BE2C (cell line): ENCODE measurements around the gene VWF.
"Not testable (repeated sequence)": the region's sequence is repeated elsewhere in the genome, so short reads cannot be mapped to it uniquely, and the experiment has no call there.

ENCODE experiments used
- DNase-seq: peaks from one replicate; pipeline ENCODE4 v3.0.0-alpha.2; 2020
- H3K27me3 ChIP-seq: fragments of 250-450 bp; sonication (Bioruptor Pico); 2 replicates; pipeline ENCODE4 v1.5.1; 2020; ENCODE audit warnings: mild to moderate bottlenecking
- H3K36me3 ChIP-seq: fragments of 250-450 bp; sonication (Bioruptor Pico); 2 replicates; pipeline ENCODE4 v1.5.1; 2020; ENCODE audit warnings: mild to moderate bottlenecking
- H3K4me1 ChIP-seq: fragments of 250-450 bp; sonication (Bioruptor Pico); 2 replicates; pipeline ENCODE4 v1.5.1; 2020
- H3K4me3 ChIP-seq: 2 replicates; pipeline ENCODE4 v1.5.1; 2011; ENCODE audit warnings: low read depth, low read length
- H3K9me3 ChIP-seq: fragments of 250-450 bp; sonication (Bioruptor Pico); 2 replicates; pipeline ENCODE4 v1.5.1; 2020
- CTCF ChIP-seq: IDR thresholded peaks from 2 replicates; pipeline ENCODE4 v1.5.1; 2012; ENCODE audit warnings: mild to moderate bottlenecking, low read depth, low read length

VWF gene

GRCh38 chr12:6158749-6159148 lies 34.3 kb upstream of the VWF start:
- H3K27me3 ChIP-seq, result no peaks in the 10 kb centered on the region
- DNase-seq, result no peak
- H3K9me3 ChIP-seq, result no peaks in the 10 kb centered on the region
- H3K36me3 ChIP-seq, result no peaks in the 10 kb centered on the region
- H3K4me3 ChIP-seq, result no peak overlapping the region
- peaks cover 6% of the 10 kb centered on the region; the same call in 1 of the 2 replicates for H3K4me1 ChIP-seq
- no peak for TF ChIP-seq CTCF

GRCh38 chr12:6158255-6158654 lies 33.8 kb upstream of the VWF start:
- peaks cover 6% of the 10 kb centered on the region; the same call in 1 of the 2 replicates for H3K4me1 ChIP-seq
- no peaks in the 10 kb centered on the region for H3K36me3 ChIP-seq
- no peaks in the 10 kb centered on the region for H3K27me3 ChIP-seq
- no peak for TF ChIP-seq CTCF
- DNase-seq, result no peak
- no peaks in the 10 kb centered on the region for H3K9me3 ChIP-seq
- H3K4me3 ChIP-seq, result no peak overlapping the region

GRCh38 chr12:6157482-6157881 lies 33.0 kb upstream of the VWF start:
- H3K4me3 ChIP-seq, result no peak overlapping the region
- TF ChIP-seq CTCF, result no peak
- peaks cover 6% of the 10 kb centered on the region; the same call in 1 of the 2 replicates for H3K4me1 ChIP-seq
- no peak for DNase-seq
- H3K36me3 ChIP-seq, result no peaks in the 10 kb centered on the region
- H3K27me3 ChIP-seq, result no peaks in the 10 kb centered on the region
- no peaks in the 10 kb centered on the region for H3K9me3 ChIP-seq

GRCh38 chr12:6154730-6155459 lies 30.4 kb upstream of the VWF start:
- H3K9me3 ChIP-seq, result no peaks in the 10 kb centered on the region
- H3K4me3 ChIP-seq, result no peak overlapping the region
- TF ChIP-seq CTCF, result no peak
- peak; percentile 88 for DNase-seq
- no peaks in the 10 kb centered on the region for H3K27me3 ChIP-seq
- no peaks in the 10 kb centered on the region for H3K36me3 ChIP-seq
- peaks cover 6% of the 10 kb centered on the region; the same call in 1 of the 2 replicates for H3K4me1 ChIP-seq

- H3K36me3 ChIP-seq, H3K4me1 ChIP-seq, DNase-seq, H3K9me3 ChIP-seq, H3K4me3 ChIP-seq, H3K27me3 ChIP-seq: not testable (repeated sequence)
Observed at GRCh38 chr12:6148722-6149121, 24.3 kb upstream of the VWF start.

GRCh38 chr12:6148061-6148460 lies 23.6 kb upstream of the VWF start:
- DNase-seq, result no peak
- Histone ChIP-seq H3K27me3 (no peaks in the 10 kb centered on the region), H3K36me3 (no peaks in the 10 kb centered on the region), H3K9me3 (no peaks in the 10 kb centered on the region; the same call in none of the 2 replicates), H3K4me1 (peaks cover 5% of the 10 kb centered on the region), H3K4me3 (no peak overlapping the region)
- TF ChIP-seq CTCF, result no peak
